Measurements from ENCODE around the gene EIF4H. TPM values are rescaled to one million over a fixed set of nuclear protein-coding genes. Genes with fewer than 3 reads are reported as not detected.

EIF4H gene
- total RNA-seq, 2 donors from 2014 or later: 175 to 203 TPM

DNA sequence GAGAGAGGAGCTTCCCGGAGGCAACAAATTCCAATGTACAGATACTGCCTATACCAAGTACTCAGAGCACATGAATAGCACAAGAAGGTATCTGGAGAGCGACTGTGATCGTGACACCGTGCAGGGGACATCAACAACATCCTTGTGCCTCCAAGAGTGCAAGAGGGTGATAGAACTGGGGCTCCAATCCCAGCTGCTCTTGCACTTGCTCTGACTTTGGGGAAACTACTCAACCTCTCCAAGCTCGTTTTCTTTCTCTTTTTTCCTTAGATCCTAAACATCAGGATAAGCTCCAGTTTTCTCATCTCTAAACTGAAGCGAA, 67.9 kb downstream of the EIF4H start:
- no peaks in the 10 kb centered on the region for H3K27me3 ChIP-seq
- H3K4me3 ChIP-seq: no peak overlapping the region
- no peaks in the 10 kb centered on the region for H3K9me3 ChIP-seq
- no peaks in the 10 kb centered on the region for H3K4me1 ChIP-seq
- H3K27ac ChIP-seq: no peak overlapping the region
- peaks cover 56% of the 10 kb centered on the region for H3K36me3 ChIP-seq
- TF ChIP-seq, protein P1, sequence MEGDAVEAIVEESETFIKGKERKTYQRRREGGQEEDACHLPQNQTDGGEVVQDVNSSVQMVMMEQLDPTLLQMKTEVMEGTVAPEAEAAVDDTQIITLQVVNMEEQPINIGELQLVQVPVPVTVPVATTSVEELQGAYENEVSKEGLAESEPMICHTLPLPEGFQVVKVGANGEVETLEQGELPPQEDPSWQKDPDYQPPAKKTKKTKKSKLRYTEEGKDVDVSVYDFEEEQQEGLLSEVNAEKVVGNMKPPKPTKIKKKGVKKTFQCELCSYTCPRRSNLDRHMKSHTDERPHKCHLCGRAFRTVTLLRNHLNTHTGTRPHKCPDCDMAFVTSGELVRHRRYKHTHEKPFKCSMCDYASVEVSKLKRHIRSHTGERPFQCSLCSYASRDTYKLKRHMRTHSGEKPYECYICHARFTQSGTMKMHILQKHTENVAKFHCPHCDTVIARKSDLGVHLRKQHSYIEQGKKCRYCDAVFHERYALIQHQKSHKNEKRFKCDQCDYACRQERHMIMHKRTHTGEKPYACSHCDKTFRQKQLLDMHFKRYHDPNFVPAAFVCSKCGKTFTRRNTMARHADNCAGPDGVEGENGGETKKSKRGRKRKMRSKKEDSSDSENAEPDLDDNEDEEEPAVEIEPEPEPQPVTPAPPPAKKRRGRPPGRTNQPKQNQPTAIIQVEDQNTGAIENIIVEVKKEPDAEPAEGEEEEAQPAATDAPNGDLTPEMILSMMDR (IDR thresholded peaks at IDR 0.05): no peak
- no peak for DNase-seq (ENCODE audit: low spot score)

DNA sequence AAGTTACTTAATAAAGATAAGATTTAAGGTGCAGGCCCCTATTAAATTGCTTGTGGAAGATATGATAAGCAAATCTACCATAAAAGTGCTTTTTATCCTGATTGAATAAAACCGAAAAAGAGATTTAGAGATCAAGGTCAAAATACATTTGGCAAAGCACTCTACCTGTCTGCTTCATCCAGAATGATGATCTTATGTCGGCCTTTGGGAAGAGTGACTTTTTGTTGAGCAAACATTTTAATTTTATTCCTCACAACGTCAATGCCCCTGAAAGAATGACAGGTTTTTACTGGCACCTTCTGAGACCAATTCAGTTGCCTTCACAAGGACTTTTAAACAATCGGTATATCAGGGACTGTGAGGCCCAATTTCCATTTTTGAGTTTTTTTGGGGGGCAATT, 72.3 kb downstream of the EIF4H start:
- TF ChIP-seq, protein P1 (IDR thresholded peaks at IDR 0.05): no peak
- Histone ChIP-seq H3K4me3 (no peak overlapping the region), H3K36me3 (peaks cover 50% of the 10 kb centered on the region)

More for the DNA sequence above, 72.3 kb downstream of the EIF4H start:
- H3K4me1 ChIP-seq: no peaks in the 10 kb centered on the region
- H3K9me3 ChIP-seq: no peaks in the 10 kb centered on the region
- DNase-seq (ENCODE audit: low spot score): no peak
- H3K27me3 ChIP-seq: no peaks in the 10 kb centered on the region
- H3K27ac ChIP-seq: no peak overlapping the region

MicroRNAs encoded within 50 kb of the gene (microRNA counts, 767-probe panel; counts per million panel counts)
- microRNA hsa-miR-590-3p: 0 to 1,519 counts per million in 2 donors
- microRNA hsa-miR-590-5p: 0 to 2,294 counts per million in 2 donors

Small RNA genes within 50 kb of the gene (microRNA-seq; reads per million reads assigned to microRNA genes)
- 204 to 317 reads per million in 2 donors for gene MIR590 (ENCODE audit: borderline number of aligned reads in 2 of 2, borderline replicate concordance in 1 of 2)

Other genes with a start within 250 kb of the EIF4H start
- gene ELN, start 146.2 kb upstream of the EIF4H start, total RNA-seq: 100 to 1,000 TPM; 138 to 149 TPM
- gene LIMK1, start 90.6 kb upstream of the EIF4H start, total RNA-seq: 10 to 100 TPM in 1 of 2 donors, 1 to 10 TPM in 1; 9.4 to 14.7 TPM
- 1 to 10 TPM; 1.4 to 6.1 TPM for gene LAT2, start 35.6 kb downstream of the EIF4H start, total RNA-seq
- 1 to 10 TPM; 6.0 to 8.5 TPM for gene RFC2, start 80.0 kb downstream of the EIF4H start, total RNA-seq
- 10 to 100 TPM in 1 of 2 donors, 1 to 10 TPM in 1; 9.5 to 12.1 TPM for gene CLIP2, start 115.1 kb downstream of the EIF4H start, total RNA-seq